ENCODE results near the gene KIAA0825.
A peak's percentile ranks its signal among the peaks of the same experiment; 100 is the strongest.

Gene KIAA0825

DNA sequence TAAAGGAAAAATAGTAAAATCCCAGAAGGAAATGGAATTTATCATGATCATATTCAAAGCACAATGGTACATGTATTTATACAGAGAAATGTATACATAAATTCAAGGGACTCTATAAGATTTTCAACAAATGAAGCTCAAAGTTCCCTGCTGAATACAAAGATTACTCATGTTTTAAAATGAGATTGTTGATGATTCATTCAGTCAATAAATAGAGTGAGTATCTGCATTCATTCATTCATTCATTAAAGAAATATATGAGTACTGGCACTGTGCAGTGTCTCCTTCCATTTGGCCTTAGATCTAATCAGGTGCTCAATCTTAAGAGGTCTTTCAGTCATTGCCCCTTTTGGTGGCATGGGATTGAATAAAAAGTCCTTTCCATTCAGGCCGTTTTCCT, 310.0 kb downstream of the KIAA0825 start:
- no peak for DNase-seq (ENCODE audit: low spot score)

DNA sequence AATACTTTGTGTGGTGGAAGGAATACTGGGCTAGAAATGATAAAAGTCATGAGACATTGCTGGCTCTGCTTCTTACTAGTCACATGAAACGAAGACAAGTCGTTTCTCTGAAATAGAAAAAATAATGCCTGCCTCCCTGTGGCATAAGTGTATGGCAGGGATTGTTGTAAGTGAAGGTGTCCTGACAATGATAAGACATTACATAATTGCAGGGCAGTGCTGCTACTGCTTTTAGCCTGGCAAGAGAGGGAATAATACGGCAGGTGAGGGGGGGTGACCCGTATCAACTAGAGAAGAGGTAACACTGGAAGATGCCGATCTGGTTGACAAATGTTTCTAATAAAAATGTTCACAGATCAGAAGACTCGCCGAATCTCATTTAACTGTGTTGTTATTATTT, 314.3 kb downstream of the KIAA0825 start:
- no peak for DNase-seq (ENCODE audit: low spot score)

DNA sequence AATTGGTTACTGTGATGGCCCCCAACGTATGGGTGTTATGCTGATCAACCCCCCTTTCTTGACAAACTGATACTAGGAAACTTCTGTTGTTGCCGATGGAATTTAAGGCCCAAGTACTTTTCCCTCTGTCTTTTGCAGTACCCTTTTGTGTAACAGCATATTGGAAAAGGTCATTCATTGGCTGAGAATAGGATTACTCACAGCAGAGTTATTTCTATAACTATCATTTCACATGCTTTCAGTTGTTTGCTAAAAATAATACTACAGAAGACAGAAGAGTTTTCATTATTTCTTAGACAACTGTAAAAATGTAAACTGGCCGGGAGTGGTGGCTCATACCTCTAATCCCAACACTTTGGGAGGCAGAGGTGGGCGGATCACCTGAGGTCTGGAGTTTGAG, 329.5 kb downstream of the KIAA0825 start:
- no peak for DNase-seq (ENCODE audit: low spot score)

DNA sequence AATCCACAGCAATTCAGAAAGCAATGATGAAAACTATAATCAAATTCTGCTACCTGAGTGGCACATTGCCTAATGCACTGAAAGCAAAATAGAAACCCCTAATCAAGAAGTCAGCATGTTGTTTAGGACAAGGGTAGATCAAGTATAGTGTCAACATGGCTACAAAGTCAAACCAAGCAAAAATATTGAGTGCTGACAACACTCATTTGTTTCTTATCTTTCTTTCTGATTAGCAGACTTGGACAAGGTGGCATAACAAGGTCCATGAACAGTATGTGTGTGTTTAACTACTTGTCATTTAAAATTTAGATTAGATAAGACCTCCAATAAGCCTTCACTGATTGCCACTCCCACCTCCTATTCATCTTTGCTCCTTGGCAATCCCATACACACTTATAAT, 332.4 kb downstream of the KIAA0825 start:
- DNase-seq (ENCODE audit: low spot score) = no peak

DNA sequence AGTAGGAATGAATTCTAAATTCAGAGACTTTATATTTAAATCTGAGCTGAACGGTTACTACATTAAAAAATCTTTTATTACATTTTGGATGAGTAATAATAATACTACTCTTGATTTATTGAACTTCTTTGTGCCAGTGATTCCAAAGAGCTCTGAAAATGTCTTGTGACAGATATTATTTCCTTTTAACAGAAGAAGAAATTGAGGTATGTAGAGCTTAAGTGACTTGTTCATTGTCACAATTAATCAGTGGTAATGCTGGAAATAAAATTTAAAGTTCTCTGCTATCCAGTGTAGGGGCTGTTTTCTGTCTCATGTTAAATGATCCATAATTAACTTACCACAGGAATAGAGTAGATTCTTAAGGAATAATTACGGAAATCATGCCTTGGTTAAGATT, 335.3 kb downstream of the KIAA0825 start:
- no peak for DNase-seq (ENCODE audit: low spot score)

DNA sequence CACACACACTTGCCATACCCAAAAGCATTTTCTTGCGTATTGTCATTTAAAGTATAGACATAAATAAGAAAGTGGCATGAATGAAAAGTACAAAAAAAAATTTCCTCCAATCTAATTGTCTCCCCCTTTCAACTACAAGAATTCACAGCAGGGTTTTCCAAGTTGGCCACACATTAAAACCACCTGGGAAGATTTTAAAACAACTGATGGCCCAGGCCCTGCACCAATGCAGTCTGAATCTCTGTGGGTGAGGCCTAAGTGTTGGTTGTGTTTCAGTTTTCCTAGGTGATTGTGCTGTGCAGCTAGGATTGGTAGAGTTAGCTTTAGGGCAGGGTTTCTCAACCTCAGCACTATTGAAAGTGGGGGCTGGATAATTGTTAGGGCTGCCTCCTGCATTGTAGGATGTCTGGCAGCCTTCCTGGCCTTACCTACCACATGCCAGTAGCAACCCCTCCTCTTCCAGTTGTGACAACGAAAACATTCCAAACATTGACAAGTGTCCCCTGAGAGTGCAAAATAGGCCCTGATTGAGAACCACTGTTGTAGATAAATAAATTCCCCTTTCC, 337.1 kb downstream of the KIAA0825 start:
- DNase-seq (ENCODE audit: low spot score) = no peak

DNA sequence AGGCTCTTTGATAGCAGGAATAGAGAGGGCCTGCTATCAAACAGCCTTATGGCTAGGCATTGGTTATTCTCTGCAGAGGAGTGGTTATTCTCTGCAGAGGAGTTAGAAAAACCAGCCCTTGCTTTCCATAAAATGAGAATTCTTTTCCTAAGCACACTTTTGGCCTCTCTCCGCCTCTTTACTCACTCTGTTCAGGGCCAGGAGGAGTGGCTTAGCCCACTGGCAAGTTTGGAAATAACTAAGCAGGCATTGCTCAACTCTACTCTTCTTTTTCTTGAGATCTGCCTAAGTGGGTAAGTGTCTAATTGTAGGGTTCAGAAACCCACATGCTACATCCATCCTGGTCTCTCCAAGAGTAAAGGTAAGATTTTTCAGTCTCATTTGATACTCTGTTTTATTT, 341.7 kb downstream of the KIAA0825 start:
- DNase-seq (ENCODE audit: low spot score) = no peak

DNA sequence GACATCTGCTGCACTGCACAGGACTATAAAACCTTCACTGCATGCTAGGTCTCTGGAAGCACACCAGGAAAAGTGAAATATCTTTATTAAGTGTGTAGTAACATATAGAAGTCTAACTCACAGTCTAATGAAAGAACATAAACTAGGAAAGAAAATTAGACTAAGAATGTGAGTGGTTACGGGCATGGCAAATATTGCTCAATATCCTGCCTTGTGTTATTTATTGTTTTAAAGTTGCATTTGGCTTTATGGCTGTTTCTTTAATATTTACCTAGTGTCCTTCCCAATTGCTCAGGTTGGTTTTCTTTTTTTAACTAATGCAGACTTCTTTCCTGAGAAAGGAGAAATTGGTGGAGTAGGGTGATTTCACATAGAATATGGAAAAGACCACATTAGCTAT, 342.4 kb downstream of the KIAA0825 start:
- no peak for DNase-seq (ENCODE audit: low spot score)

DNA sequence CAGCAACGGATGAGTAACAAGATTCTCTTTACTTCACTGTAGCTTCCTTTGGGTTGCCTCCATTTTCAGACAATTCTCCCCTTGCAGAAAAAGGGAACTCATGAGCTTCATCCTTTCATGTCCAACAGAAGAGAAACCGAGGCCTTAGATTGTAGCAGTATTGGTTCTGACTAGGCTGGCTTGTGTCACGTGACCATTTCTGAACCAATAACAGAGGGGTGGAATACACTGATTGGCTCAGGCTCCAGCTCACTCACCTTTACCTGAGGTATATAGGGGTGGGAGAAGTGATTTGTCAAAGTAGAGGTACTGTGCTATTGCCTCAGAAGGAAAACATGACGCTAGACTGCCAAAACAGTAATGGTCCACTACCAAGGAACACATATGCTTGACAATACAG, 343.7 kb downstream of the KIAA0825 start:
- no peak for DNase-seq (ENCODE audit: low spot score)

DNA sequence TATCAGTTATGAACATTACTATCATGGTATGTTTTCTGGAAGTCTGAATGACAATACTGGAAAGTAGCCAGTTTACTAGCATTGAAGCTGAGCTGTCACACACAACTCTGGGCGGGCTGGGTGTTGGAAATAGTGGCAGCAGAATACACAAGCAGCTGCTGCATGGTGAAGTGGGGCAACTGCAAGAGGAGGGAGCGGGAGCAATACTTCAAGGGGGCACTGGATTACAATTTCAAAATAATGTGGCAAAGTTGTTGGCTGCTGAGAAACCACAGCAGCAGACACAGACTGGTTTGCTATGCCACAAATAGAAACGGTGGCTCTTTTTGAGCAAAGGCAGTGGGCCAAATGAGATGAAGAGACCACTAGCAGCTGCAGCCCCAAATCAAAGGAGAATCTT, 350.2 kb downstream of the KIAA0825 start:
- DNase-seq (ENCODE audit: low spot score) = no peak

DNA sequence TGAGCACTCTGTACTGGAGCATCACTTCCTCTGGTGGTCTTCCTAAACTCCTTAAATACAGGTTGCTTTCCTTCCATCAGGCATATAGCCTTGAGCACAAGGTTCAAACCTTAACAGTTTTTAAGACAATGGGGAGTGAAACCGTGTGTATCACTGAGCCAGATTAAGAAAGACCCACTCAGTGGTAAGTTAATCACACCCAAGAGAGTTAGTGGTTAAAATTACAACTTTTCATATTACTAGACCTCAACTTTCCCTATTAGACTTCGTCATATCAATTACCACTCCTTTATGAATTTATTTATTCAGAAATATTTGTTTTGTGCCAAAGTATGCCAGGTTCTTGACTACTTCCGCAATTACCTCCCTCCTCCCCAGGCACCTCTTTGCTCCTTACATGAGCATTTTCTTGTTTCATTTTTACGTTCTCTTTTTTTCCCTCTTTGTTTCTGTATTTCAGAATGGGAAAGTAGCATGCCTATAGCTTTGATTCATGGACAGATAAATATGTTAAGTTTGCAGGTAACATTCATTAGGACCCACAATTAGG, 351.0 kb downstream of the KIAA0825 start:
- DNase-seq (ENCODE audit: low spot score) = no peak

DNA sequence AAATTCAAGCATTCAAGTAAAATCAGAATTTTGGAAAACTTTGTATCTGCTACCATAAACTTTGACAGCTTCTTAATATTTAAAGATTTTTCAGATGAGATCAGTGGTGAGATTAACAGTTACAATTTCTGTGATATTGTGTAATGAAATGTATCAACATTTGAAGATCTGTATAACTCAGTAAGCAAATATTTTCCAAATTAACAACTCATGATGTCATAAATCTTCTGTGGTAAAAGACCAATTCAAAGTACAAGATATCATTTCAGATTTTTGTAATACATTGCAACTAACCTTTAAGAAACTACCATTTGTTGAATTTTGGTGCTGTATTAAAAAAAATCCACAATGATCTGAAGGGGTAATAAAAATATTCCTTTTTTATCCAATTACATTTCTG, 352.2 kb downstream of the KIAA0825 start:
- DNase-seq (ENCODE audit: low spot score) = no peak

DNA sequence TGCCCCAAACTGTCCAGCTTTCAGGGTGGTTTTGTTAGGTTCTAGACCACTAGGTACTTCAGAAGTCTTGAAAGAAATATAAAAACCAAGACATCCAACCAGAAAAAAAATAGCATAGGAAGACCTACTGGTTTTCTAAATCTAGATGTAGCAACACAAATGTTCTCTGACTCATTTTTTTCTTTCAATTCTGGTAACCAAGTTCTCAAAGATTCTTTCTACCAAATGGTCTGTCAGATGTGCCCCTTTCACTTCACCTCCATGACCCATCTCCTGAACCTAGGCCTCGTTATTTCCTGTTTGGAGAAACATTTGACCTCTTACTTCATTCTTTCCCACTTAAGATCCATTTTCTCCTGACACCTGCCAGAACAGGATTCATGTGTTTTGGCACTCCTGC, 355.3 kb downstream of the KIAA0825 start:
- no peak for DNase-seq (ENCODE audit: low spot score)

DNA sequence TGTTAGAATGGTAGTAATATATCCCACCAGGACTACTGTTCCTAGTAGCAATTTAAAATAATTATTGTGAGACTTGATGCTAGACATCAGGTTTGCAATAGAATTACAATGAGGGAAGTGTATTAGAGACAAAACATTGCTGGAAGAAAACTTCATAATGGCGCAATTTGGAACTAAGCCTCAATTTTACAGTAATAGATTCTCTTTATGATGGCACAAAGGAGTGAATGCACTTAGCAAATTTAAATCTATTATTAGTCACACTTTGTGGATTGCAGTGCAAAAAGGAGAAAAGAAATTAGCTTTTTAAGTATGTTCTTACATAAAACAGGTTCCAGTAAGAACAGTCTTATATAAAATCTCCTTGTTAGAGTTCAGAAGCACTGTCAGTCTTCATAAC, 358.3 kb downstream of the KIAA0825 start:
- no peak for DNase-seq (ENCODE audit: low spot score)

DNA sequence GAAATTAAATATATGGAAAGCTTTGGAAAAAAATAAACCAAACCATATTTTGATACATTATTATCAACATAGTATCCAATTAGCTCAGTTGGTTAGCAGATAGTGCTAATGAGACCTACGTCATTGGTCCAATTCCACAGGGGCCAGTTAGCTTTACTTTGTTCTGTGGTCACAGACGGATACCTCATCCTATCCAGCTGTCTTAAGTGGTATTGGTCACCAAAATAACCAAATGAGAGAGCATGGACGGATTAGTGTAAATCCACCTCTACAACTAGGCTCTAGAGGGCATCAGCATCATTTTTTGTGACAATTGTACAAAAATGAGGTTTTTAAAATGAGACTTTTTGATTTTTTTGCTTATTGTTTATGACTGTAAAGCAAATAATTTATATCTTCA, 364.2 kb downstream of the KIAA0825 start:
- no peak for DNase-seq (ENCODE audit: low spot score)

DNA sequence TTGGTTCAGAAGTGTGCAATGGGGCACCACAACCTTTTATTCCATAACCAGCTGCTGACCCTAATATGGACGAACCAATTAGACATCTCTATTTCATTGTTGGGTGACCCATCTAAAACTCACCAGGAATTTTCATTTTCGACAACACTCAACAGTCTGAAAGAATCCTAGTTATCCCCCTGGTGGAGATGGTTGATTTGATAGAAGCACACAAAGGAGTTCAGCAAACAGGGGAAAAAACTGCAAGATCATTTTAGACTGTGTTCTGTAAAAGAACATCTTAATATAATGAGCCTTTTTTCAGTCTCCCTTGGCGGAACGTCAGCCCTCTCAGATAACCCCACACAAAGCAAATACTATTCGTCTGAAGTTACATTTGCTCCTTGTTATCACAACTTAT, 367.4 kb downstream of the KIAA0825 start:
- DNase-seq (ENCODE audit: low spot score) = no peak

DNA sequence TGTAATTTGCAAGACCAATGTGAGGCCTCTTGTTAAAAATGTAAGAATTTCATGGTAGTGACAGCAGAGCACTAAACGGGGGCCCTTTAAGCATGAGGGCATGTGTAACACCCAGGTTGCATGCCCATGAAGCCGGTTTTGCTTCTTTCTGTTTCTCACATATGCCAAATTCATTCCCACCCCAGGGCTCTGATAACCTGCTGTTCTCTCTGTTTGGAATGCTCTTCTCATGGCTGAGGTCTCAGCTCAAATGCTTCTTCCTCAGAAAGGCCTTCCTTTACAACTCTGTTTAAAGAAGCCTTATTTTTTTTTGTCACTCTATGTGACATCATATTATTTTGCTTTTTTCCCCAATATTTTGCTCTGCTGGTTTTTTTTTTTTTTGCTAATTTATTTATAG, 369.0 kb downstream of the KIAA0825 start:
- no peak for DNase-seq (ENCODE audit: low spot score)

DNA sequence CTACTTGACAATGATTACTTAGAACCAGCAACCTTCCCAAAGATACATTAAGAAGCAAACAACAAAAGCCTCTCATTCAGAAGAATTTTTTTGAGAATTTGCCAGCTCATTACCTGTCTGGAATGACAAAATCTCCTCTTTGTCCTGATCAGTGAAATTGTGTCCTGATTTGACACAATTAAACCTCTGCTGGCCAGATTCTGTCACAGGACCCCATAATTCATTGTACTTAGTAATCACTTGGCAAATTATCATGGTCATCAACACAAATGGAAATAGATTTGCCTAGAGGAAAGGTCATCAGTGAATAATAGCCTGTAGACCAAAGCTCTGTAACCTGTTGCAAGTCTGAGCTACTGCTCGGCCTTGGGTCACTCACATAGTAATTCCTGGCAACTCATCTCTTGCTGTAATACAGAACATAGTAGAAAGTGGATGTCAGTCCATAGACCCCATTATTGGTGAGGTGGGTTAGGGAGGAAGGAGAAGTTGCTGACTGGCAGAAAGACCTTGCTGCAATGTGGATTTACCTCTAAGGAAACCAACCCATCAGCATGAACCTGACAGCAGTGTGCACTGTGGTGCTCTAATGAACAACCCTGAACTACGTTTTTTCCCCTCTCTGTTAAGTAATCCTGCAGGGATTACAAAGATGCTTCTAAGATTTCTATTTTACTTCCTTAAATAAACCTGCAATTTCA, 370.1 kb downstream of the KIAA0825 start:
- no peak for DNase-seq (ENCODE audit: low spot score)

DNA sequence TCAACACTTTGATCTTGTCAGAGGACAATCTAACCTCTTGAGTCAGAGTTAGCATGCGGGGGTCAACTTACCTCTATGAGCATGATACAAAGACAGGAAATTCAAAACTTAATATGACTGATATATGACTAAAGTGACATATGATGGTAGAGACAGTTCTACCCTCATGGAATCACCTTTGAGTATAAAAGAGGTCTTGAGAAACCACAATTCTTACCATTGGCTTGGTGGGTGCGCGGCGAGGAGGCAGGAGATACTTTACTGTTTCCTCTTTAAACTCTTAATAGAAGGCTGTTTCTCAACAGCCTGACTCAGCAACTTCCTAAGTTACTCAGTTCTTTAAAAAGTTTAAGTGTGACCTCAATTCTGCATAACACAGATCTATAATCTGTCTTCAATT, 372.8 kb downstream of the KIAA0825 start:
- DNase-seq (ENCODE audit: low spot score) = no peak

DNA sequence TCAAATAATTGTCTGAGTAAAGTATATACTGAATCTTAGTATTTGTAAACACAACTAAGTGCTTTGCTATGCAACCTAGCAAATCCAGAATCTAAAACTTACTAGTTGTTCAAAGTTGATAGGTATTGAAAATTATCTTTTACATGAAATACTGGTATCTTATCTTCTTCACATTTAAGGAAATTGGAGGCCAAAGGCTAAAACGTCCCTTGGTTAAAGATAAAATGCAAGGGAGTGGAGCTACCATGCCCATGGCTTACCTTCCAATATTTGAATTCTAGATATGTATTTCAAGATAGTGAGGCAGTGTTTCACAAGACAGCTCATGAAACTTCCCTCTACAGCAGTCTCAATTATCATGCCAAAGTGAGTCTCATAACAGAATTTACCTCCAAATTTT, 373.5 kb downstream of the KIAA0825 start:
- no peak for DNase-seq (ENCODE audit: low spot score)

DNA sequence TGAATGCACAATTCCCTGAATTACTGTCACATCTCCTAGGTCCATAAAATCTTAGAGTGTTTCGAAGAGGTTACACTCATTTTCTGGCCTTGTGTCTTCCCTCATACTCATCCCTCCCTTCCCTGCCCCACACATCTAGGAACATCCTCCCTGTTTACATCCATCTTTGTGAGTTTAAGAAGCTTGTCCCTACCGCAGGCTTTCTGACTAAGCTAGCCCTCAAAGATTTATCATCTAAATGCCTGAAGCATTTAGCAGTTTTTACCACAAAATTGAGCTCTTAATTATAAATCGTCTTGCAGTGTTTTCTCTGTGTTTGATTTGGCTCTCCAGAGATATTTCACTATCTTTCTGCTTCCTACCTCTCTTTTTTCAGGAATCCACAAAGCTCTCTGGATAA, 374.8 kb downstream of the KIAA0825 start:
- DNase-seq (ENCODE audit: low spot score) = no peak

DNA sequence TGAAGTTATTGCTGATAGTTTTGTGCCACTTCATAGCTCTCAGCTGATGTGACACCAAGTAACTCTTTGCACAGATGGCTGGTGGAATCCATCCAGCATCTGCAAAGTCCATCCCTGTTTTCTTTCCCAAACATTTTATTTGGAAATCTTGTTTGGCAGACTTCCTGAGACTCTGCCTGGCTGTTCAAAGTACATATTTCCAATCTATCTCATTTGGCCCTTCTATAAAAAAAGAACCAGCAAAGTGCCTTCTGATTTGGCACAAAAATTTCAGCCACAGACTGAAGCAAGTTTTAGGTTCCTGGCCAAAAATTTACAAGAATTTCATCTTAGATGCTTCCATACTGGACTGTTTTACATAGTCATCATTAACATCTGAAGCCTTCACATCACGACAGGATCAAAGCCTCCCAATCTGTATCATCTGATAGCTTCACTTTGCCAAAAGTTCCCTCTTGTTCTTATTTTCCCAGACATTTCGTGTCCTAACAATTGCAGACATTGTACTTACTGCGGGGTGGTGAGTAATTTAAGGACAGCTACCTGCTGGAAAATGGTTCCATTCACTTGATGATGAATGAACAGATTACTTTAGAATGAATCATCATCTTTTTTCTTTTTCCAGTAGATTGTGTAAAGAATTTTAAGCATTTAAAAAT, 377.3 kb downstream of the KIAA0825 start:
- peak; percentile 57 for DNase-seq (ENCODE audit: low spot score)

DNA sequence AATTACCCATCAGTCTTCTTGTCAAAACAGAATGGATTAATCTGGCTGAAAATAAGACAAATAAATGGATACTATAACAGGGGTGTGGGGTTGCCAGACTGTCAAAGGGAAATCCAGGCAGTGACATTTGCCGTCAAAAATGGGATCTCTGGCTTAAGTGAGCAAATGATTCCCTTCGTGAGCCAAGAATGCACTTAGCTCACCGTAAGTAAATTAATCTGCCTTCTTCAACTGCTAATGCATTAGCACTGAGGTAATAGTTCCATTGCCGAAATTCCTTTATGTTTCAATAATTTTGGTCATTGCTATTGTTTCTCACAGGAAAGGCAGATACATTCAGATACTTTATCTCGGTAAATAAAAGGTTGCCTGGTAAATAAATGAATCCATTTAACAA, 377.8 kb downstream of the KIAA0825 start:
- no peak for DNase-seq (ENCODE audit: low spot score)

DNA sequence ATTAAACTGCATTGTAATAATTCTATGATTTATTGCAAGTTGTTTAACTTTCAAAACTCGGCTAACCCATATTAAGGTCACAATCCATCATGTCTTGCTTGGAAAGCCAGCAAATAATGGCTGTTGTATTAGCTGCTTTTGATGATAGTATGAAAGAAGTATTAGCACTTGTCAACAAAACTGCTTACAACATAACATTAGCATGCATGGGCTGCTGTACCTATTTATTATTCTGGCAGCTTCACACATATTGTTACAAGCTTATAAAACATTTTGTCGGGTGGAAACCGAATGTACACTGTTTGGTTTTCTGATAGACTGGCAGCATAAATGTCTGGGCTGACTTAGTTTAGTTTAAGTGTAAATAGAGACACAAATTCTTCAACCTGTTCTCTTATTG, 378.3 kb downstream of the KIAA0825 start:
- no peak for DNase-seq (ENCODE audit: low spot score)
